Upper lobe of left lung (tissue), 6 donors: Measurements from ENCODE around the gene TACC2. TPM values are rescaled to one million over a fixed set of nuclear protein-coding genes. Genes with fewer than 3 reads are reported as not detected.

Experiments
- ATAC-seq, 2 donors: fragments of 200-7000 bp; cut with Tn5 transposase; one replicate each; pipeline ENCODE4 v1.9.1; 2022; ENCODE audit warnings: mild to moderate bottlenecking in 2 of 2, moderate library complexity in 2 of 2; ENCODE audit not compliant: low FRiP score in 2 of 2
- DNase-seq, 2 donors: peaks; one replicate each; pipeline ENCODE4 v3.0.0-alpha.2; 2019 to 2020
- H3K27ac ChIP-seq, 4 donors: fragments of 200-600 bp; sonication (generic); one replicate each; pipeline ENCODE4 v1.5.1; 2016 to 2019
- H3K27me3 ChIP-seq, 4 donors: fragments of 200-600 bp; sonication (generic); one replicate each; pipeline ENCODE4 v1.5.1; 2017 to 2019
- H3K36me3 ChIP-seq, 4 donors: fragments of 200-600 bp; sonication (generic); one replicate each; pipeline ENCODE4 v1.5.1; 2016 to 2019
- H3K4me1 ChIP-seq, 4 donors: fragments of 200-600 bp; sonication (generic); one replicate each; pipeline ENCODE4 v1.5.1; 2018 to 2019
- H3K4me3 ChIP-seq, 4 donors: fragments of 200-600 bp; sonication (generic); one replicate each; pipeline ENCODE4 v1.5.1; 2017 to 2019; ENCODE audit warnings: mild to moderate bottlenecking in 2 of 4, moderate library complexity in 1 of 4
- H3K9me3 ChIP-seq, 4 donors: fragments of 200-600 bp; sonication (generic); one replicate each; pipeline ENCODE4 v1.5.1; 2018 to 2019
- CTCF ChIP-seq, 6 experiments: fragments of 450-650 bp in 4 of 6; fragments of 200-600 bp in 2 of 6; sonication (generic) in 2 of 6; IDR thresholded peaks; one replicate each; pipeline ENCODE4 v1.5.1; 2016 to 2019; ENCODE audit warnings: antibody characterized with exemption in 6 of 6
- EP300 ChIP-seq, 4 donors: sonication (generic); formaldehyde crosslinking; IDR thresholded peaks; one replicate each; pipeline ENCODE4 v1.5.1; 2017; ENCODE audit warnings: antibody characterized with exemption in 4 of 4, control low read depth in 2 of 4
- POLR2A ChIP-seq, 4 donors: fragments of 450-650 bp; IDR thresholded peaks; one replicate each; pipeline ENCODE4 v1.5.1; 2016 to 2017; ENCODE audit warnings: antibody characterized with exemption in 4 of 4, mild to moderate bottlenecking in 2 of 4
- POLR2AphosphoS5 ChIP-seq, 2 donors: sonication (generic); formaldehyde crosslinking; IDR thresholded peaks; one replicate each; pipeline ENCODE4 v1.5.1; 2017; ENCODE audit warnings: antibody characterized with exemption in 2 of 2
- WGBS, 2 donors: methylation state at CpG; one replicate each; pipeline ENCODE4 v1.1.5; 2017 to 2018; 5-methylcytosine and 5-hydroxymethylcytosine counted together
- total RNA-seq, 6 donors: library from RNA; depleted of rRNA in 4 of 6; stranded (reverse); fragments of >200 nt in 4 of 6; gene quantifications; one replicate each; pipeline versions ENCODE4 v1.1.0 to v1.2.1, GENCODE V29; 2016 to 2021
- donor health status: DM: no; HTN: no; CAD: no; lungs with moderate emphysema.
- donor health status: DM: no; HTN: yes; CAD: no; lungs with severe emphysema.

TACC2 gene
- total RNA-seq, 6 donors from 2014 or later = 158 to 701 (median 386) TPM

- H3K4me3 ChIP-seq = no peak overlapping the region
- 70 to 73% methylated on average over 9 to 10 of the region's 10 CpGs for WGBS, 2 donors
- H3K27ac ChIP-seq = no peak overlapping the region
- H3K4me1 ChIP-seq = no peaks in the 10 kb centered on the region
- TF ChIP-seq CTCF (IDR thresholded peaks at IDR 0.05) (no peak), EP300 (IDR thresholded peaks at IDR 0.05) (no peak), POLR2AphosphoS5 (IDR thresholded peaks at IDR 0.05) (no peak), POLR2A (IDR thresholded peaks at IDR 0.05) (no peak)
- ATAC-seq = no peak
- no peaks in the 10 kb centered on the region for H3K36me3 ChIP-seq
- H3K9me3 ChIP-seq = no peaks in the 10 kb centered on the region
- H3K27me3 ChIP-seq = no peaks in the 10 kb centered on the region
- DNase-seq = no peak
Observed at GRCh38 chr10:122293156-122293960, 304.4 kb downstream of the TACC2 start.

GRCh38 chr10:122293961-122294380 lies 305.0 kb downstream of the TACC2 start:
- 55 to 68% methylated on average over 3 to 4 of the region's 4 CpGs for WGBS, 2 donors
- DNase-seq (no peak), ATAC-seq (peak in 1 of 2 donors; percentile 4)
- no peak for TF ChIP-seq POLR2A (IDR thresholded peaks at IDR 0.05)
- no peak for TF ChIP-seq POLR2AphosphoS5 (IDR thresholded peaks at IDR 0.05)
- no peak for TF ChIP-seq CTCF (IDR thresholded peaks at IDR 0.05)
- TF ChIP-seq EP300 (IDR thresholded peaks at IDR 0.05) = no peak
- Histone ChIP-seq H3K27ac (no peak overlapping the region), H3K4me3 (no peak overlapping the region), H3K27me3 (no peaks in the 10 kb centered on the region), H3K9me3 (no peaks in the 10 kb centered on the region), H3K4me1 (no peaks in the 10 kb centered on the region), H3K36me3 (no peaks in the 10 kb centered on the region)

GRCh38 chr10:122294511-122295450 lies 305.8 kb downstream of the TACC2 start:
- peak in 1 of 2 donors; percentile 37 for DNase-seq

GRCh38 chr10:122295451-122295809 lies 306.5 kb downstream of the TACC2 start:
- ATAC-seq = no peak
- H3K4me1 ChIP-seq = no peaks in the 10 kb centered on the region

More at GRCh38 chr10:122294511-122295450, 305.8 kb downstream of the TACC2 start:
- Histone ChIP-seq H3K36me3 (no peaks in the 10 kb centered on the region), H3K27me3 (no peaks in the 10 kb centered on the region), H3K4me1 (no peaks in the 10 kb centered on the region), H3K27ac (no peak overlapping the region), H3K9me3 (no peaks in the 10 kb centered on the region), H3K4me3 (no peak overlapping the region)
- ATAC-seq = no peak
- 86 to 87% methylated on average over 12 of the region's 12 CpGs for WGBS, 2 donors
- no peak for TF ChIP-seq CTCF (IDR thresholded peaks at IDR 0.05)
- TF ChIP-seq EP300 (IDR thresholded peaks at IDR 0.05) = no peak
- no peak for TF ChIP-seq POLR2A (IDR thresholded peaks at IDR 0.05)
- TF ChIP-seq POLR2AphosphoS5 (IDR thresholded peaks at IDR 0.05) = no peak

More at GRCh38 chr10:122295451-122295809, 306.5 kb downstream of the TACC2 start:
- Histone ChIP-seq H3K27me3 (no peaks in the 10 kb centered on the region), H3K9me3 (no peaks in the 10 kb centered on the region), H3K4me3 (no peak overlapping the region), H3K27ac (no peak overlapping the region), H3K36me3 (no peaks in the 10 kb centered on the region)
- TF ChIP-seq CTCF (IDR thresholded peaks at IDR 0.05) (no peak), POLR2AphosphoS5 (IDR thresholded peaks at IDR 0.05) (no peak), POLR2A (IDR thresholded peaks at IDR 0.05) (no peak), EP300 (IDR thresholded peaks at IDR 0.05) (no peak)
- WGBS, 2 donors = 77 to 84% methylated on average over 4 of the region's 4 CpGs
- no peak for DNase-seq
